K562 (cell line): ENCODE data around the gene MARK4. TPM values are rescaled to one million over a fixed set of nuclear protein-coding genes. Genes with fewer than 3 reads are reported as not detected.

Source experiments
- ATAC-seq: fragments of 200-7000 bp; cut with Tn5 transposase; 3 replicates; pipeline ENCODE4 v1.9.1; 2020; ENCODE audit warnings: moderate library complexity
- BruUV-seq: library from RNA; stranded (reverse); fragments of 400-500 nt; replicated peaks from 2 replicates; lab custom pipeline; 2021; lab: Mats Ljungman, UMichigan
- CTCF ChIA-PET: fragments of 300-600 bp; formaldehyde crosslinking; extraction: SDS; loops from one replicate; lab custom pipeline; 2021; ENCODE audit warnings: low intra/inter-chr PET ratio; lab: Yijun Ruan, JAX
- POLR2A ChIA-PET: fragments of 300-600, 350-650 bp; sonication (Branson Sonifier 250); formaldehyde crosslinking; extraction: SDS; loops from one replicate; lab custom pipeline; 2021; ENCODE audit warnings: antibody characterized with exemption, inconsistent platforms; lab: Yijun Ruan, JAX
- DNase-seq, 4 experiments: peaks; one replicate each; pipeline versions ENCODE4 v3.0.0 to v3.0.0-alpha.2; 2011 to 2018; ENCODE audit warnings: low spot score in 3 of 4, mixed read lengths in 3 of 4; ENCODE audit errors: extremely low read depth in 1 of 4
- FAIRE-seq: peaks from 2 replicates; lab custom pipeline; 2011; peaks lifted over from hg19 to GRCh38; lab: Jason Lieb, UNC
- H2AFZ ChIP-seq: 2 replicates; pipeline ENCODE4 v1.6.0; 2011; ENCODE audit warnings: low read depth, low read length, control low read depth, inconsistent platforms
- H3K27ac ChIP-seq: fragments of 200-600 bp; 3 replicates; pipeline ENCODE4 v1.8.0; 2011; ENCODE audit warnings: low read depth, mild to moderate bottlenecking, control low read depth, inconsistent platforms, low read length, moderate library complexity, mixed read lengths; ENCODE audit errors: extremely low read depth
- H3K27me3 ChIP-seq, 2 experiments: fragments of 300-600 bp in 1 of 2; 2 replicates in 1 of 2; 3 replicates in 1 of 2; pipeline versions ENCODE4 v1.6.0 to v1.8.0; 2011; ENCODE audit warnings: inconsistent platforms in 2 of 2, low read length in 2 of 2, mild to moderate bottlenecking in 1 of 2, mixed read lengths in 1 of 2, moderate library complexity in 1 of 2; ENCODE audit not compliant: control insufficient read depth in 2 of 2, insufficient read depth in 2 of 2
- H3K36me3 ChIP-seq: fragments of 300-600 bp; 3 replicates; pipeline ENCODE4 v1.8.0; 2011; ENCODE audit warnings: mild to moderate bottlenecking, low read length, inconsistent platforms; ENCODE audit not compliant: control insufficient read depth, insufficient read depth
- H3K4me1 ChIP-seq, 2 experiments: fragments of 200-600 bp in 1 of 2; replicated peaks in 1 of 2; 2 replicates in 1 of 2; 3 replicates in 1 of 2; pipeline versions ENCODE4 v1.5.1 to v1.8.0; 2011; ENCODE audit warnings: inconsistent platforms in 2 of 2, low read length in 2 of 2, mild to moderate bottlenecking in 1 of 2, mixed read lengths in 1 of 2, moderate library complexity in 1 of 2; ENCODE audit not compliant: control insufficient read depth in 2 of 2, insufficient read depth in 2 of 2
- H3K4me2 ChIP-seq: 2 replicates; pipeline ENCODE4 v1.6.1; 2011; ENCODE audit warnings: low read length, control low read depth, inconsistent platforms, mixed read lengths; ENCODE audit not compliant: insufficient read depth
- H3K4me3 ChIP-seq: fragments of 200-600 bp; sonication (generic), shearing (Covaris generic); 2 replicates; pipeline ENCODE4 v1.5.1; 2016; ENCODE audit warnings: control low read depth, inconsistent platforms
- H3K79me2 ChIP-seq: fragments of 200-600 bp; 3 replicates; pipeline ENCODE4 v1.8.0; 2011; ENCODE audit warnings: low read length, inconsistent platforms; ENCODE audit not compliant: control insufficient read depth, insufficient read depth
- H3K9ac ChIP-seq, 2 experiments: 2 replicates each; pipeline versions ENCODE4 v1.6.0 to v1.6.1; 2011; ENCODE audit warnings: low read depth in 2 of 2, low read length in 2 of 2, control low read depth in 1 of 2, inconsistent platforms in 1 of 2, mild to moderate bottlenecking in 1 of 2, mixed read lengths in 1 of 2; ENCODE audit not compliant: insufficient read depth in 1 of 2
- H3K9me1 ChIP-seq: one replicate; pipeline ENCODE4 v1.6.0; 2011; ENCODE audit warnings: inconsistent platforms, mild to moderate bottlenecking, low read length, moderate library complexity; ENCODE audit not compliant: control insufficient read depth, insufficient read depth
- H3K9me3 ChIP-seq: replicated peaks from 2 replicates; pipeline ENCODE4 v1.5.1; 2011; ENCODE audit warnings: low read depth, low read length, inconsistent platforms; ENCODE audit not compliant: control insufficient read depth, insufficient read depth
- H4K20me1 ChIP-seq: replicated peaks from 2 replicates; pipeline ENCODE4 v1.6.1; 2011; ENCODE audit warnings: low read length, inconsistent platforms, mixed read lengths; ENCODE audit not compliant: control insufficient read depth, insufficient read depth
- PTRF ChIP-seq: fragments of 450-650 bp; IDR thresholded peaks from 2 replicates; pipeline ENCODE4 v1.6.1; 2016; ENCODE audit warnings: mild to moderate bottlenecking, missing genetic modification characterization, missing compliant biosample characterization
- TEAD1 ChIP-seq, 2 experiments: fragments of 450-650 bp in 1 of 2; sonication (generic) in 1 of 2; formaldehyde crosslinking; IDR thresholded peaks; 2 replicates each; pipeline versions ENCODE4 v1.4.0 to v1.8.0; 2020 to 2022; ENCODE audit warnings: mild to moderate bottlenecking in 2 of 2, missing genetic modification reagents in 1 of 2
- TFE3 ChIP-seq: fragments of 450-650 bp; formaldehyde crosslinking; IDR thresholded peaks from 2 replicates; pipeline ENCODE4 v1.4.0; 2020; ENCODE audit warnings: mild to moderate bottlenecking, mixed read lengths
- ZBTB1 ChIP-seq: sonication (generic); formaldehyde crosslinking; IDR thresholded peaks from 2 replicates; pipeline ENCODE4 v1.8.1; 2023; ENCODE audit warnings: missing genetic modification reagents, low read depth, mild to moderate bottlenecking, borderline replicate concordance
- ZC3H8 ChIP-seq: fragments of 450-650 bp; IDR thresholded peaks from 2 replicates; pipeline ENCODE4 v1.6.1; 2017
- WGBS: fragments of 100-300 bp; shearing (Covaris generic); methylation state at CpG from one replicate; pipeline ENCODE4 v1.1.6; 2016; ENCODE audit warnings: low coverage, mixed read lengths; ENCODE audit not compliant: insufficient coverage; ENCODE audit errors: missing lambda C conversion rate; 5-methylcytosine and 5-hydroxymethylcytosine counted together
- in situ Hi-C: fragments of 300-500 bp; cut with MboI; formaldehyde crosslinking; loops from 4 replicates; pipeline ENCODE4 v1.15.0; 2018; ENCODE audit warnings: inconsistent platforms, mixed read lengths
- intact Hi-C: fragments of 100-400 bp; cut with micrococcal nuclease; formaldehyde crosslinking; loops from 2 replicates; pipeline ENCODE4 v1.14.2; 2022
- polyA plus RNA-seq, 8 experiments: library from polyadenylated mRNA; depleted of rRNA in 4 of 8; stranded (reverse) in 5 of 8; unstranded in 3 of 8; fragments of >200 nt; fragmentation: Nextera tagmentation in 2 of 8; fragmentation: Illumina TruSeq in 1 of 8; extraction: Ambion mirVana in 2 of 8; extraction: Trizol in 1 of 8; gene quantifications; 2 replicates each; pipeline versions ENCODE4 v1.2.1 to v1.2.3, GENCODE V29; 2011 to 2014; ENCODE audit warnings: inconsistent platforms in 1 of 8, missing spikeins in 1 of 8
- total RNA-seq, 7 experiments: library from RNA; depleted of rRNA in 6 of 7; stranded (reverse); fragments of >200 nt in 6 of 7; fragmentation: Illumina TruSeq in 2 of 7; extraction: Trizol in 2 of 7; gene quantifications; 2 replicates each; pipeline versions ENCODE4 v1.2.1 to v1.2.3, GENCODE V29; 2011 to 2021; ENCODE audit warnings: low replicate concordance in 1 of 7
- TF ChIP-seq, protein P1 (sequence below): fragments of 250-450 bp; sonication (Bioruptor Pico); IDR thresholded peaks from 2 replicates; pipeline ENCODE4 v1.4.0; 2020
- TF ChIP-seq, protein P2 (sequence below), 2 experiments: fragments of 450-650 bp; formaldehyde crosslinking in 1 of 2; IDR thresholded peaks; 2 replicates each; pipeline versions ENCODE4 v1.4.0 to v1.6.1; 2014 to 2020; ENCODE audit warnings: mild to moderate bottlenecking in 2 of 2, borderline replicate concordance in 1 of 2, low read depth in 1 of 2

Gene MARK4
- total and polyA plus RNA-seq, 9 of the 15 experiments (the other 6 are each of a cell fraction or from before 2014, with no cell fraction given): 0.52 to 29.4 (median 8.6) TPM

DNA sequence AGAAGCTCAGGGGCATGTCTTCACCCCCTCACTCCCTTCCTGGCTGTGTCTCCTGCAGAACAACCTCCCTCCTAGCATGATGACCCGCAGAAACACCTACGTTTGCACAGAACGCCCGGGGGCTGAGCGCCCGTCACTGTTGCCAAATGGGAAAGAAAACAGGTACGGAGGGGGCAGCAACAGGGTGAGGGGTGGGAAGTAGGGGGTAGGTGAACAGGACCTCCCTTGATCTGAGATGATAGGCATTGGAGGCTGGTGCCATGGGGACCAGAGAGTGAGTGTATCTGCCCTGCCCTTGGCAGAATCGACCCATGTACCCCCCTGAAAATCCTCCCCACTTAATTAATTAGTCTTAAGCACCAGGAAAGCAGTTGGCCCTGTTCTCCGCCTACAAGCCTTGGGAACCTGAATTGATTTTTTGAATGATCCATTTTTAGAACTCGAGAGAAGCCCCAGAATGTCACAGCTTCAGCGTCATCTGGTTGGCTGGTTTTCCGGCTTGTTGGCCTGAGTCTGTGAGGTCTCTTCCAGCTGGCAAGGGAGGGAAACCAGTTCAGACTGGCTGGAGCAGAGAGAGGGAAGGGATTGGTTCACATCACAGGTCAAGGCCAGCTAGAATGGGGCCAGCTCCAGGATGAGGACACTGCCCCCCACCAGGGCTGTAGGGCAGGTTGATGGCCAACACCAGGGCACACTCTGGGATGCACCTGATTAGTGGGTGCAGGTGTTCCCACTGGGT, 43.4 kb downstream of the MARK4 start:
- H3K36me3 ChIP-seq: peaks cover 10% of the 10 kb centered on the region; the same call in 1 of the 3 replicates
- 0 out of 4 replicates have a peak overlapping the region, but pooled peaks of 1 of the 2 experiments have one; percentile 10 for H3K9ac ChIP-seq
- no peak overlapping the region for H3K4me2 ChIP-seq
- H2AFZ ChIP-seq: no peak overlapping the region
- POLR2A ChIA-PET: interaction anchor here (0.6 kb wide), 1 partner anchor 22 kb away, joined by 3 read pairs; no protein-coding TSS in a partner anchor
- no peak overlapping the region for H3K4me3 ChIP-seq
- peaks cover 2 to 5% of the 10 kb centered on the region in 2 experiments; a peak in 3 of 5 replicates for H3K4me1 ChIP-seq
- no peaks in the 10 kb centered on the region for H3K27me3 ChIP-seq
- FAIRE-seq (no peak), DNase-seq (no peak), ATAC-seq (no peak)
- H3K79me2 ChIP-seq: no peaks in the 10 kb centered on the region
- intact Hi-C loops: no loop called here
- 64% methylated on average over 12 of the region's 12 CpGs for WGBS
- BruUV-seq: no TSS peak
- in situ Hi-C loops: no loop called here
- TF ChIP-seq PTRF (tag) (no peak), ZC3H8 (no peak), ZBTB1 (CRISPR knock-in tag) (no peak), TEAD1 (CRISPR knock-in tag; IDR thresholded peaks at IDR 0.05) (no peak), TFE3 (no peak)
- TF ChIP-seq, protein P1, sequence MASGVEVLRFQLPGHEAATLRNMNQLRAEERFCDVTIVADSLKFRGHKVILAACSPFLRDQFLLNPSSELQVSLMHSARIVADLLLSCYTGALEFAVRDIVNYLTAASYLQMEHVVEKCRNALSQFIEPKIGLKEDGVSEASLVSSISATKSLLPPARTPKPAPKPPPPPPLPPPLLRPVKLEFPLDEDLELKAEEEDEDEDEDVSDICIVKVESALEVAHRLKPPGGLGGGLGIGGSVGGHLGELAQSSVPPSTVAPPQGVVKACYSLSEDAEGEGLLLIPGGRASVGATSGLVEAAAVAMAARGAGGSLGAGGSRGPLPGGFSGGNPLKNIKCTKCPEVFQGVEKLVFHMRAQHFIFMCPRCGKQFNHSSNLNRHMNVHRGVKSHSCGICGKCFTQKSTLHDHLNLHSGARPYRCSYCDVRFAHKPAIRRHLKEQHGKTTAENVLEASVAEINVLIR (CRISPR knock-in tag): no peak
- TF ChIP-seq, protein P2, sequence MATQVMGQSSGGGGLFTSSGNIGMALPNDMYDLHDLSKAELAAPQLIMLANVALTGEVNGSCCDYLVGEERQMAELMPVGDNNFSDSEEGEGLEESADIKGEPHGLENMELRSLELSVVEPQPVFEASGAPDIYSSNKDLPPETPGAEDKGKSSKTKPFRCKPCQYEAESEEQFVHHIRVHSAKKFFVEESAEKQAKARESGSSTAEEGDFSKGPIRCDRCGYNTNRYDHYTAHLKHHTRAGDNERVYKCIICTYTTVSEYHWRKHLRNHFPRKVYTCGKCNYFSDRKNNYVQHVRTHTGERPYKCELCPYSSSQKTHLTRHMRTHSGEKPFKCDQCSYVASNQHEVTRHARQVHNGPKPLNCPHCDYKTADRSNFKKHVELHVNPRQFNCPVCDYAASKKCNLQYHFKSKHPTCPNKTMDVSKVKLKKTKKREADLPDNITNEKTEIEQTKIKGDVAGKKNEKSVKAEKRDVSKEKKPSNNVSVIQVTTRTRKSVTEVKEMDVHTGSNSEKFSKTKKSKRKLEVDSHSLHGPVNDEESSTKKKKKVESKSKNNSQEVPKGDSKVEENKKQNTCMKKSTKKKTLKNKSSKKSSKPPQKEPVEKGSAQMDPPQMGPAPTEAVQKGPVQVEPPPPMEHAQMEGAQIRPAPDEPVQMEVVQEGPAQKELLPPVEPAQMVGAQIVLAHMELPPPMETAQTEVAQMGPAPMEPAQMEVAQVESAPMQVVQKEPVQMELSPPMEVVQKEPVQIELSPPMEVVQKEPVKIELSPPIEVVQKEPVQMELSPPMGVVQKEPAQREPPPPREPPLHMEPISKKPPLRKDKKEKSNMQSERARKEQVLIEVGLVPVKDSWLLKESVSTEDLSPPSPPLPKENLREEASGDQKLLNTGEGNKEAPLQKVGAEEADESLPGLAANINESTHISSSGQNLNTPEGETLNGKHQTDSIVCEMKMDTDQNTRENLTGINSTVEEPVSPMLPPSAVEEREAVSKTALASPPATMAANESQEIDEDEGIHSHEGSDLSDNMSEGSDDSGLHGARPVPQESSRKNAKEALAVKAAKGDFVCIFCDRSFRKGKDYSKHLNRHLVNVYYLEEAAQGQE (IDR thresholded peaks at IDR 0.05; ENCODE audit: borderline replicate concordance): peak; percentile 39; the same call in 1 of the 2 replicates
- TF ChIP-seq, protein P2 (CRISPR knock-in tag; IDR thresholded peaks at IDR 0.05; ENCODE audit: low read depth): no peak
- no peaks in the 10 kb centered on the region for H4K20me1 ChIP-seq
- no peaks in the 10 kb centered on the region for H3K9me3 ChIP-seq
- CTCF ChIA-PET: no interaction called here
- no peak overlapping the region for H3K27ac ChIP-seq
- H3K9me1 ChIP-seq: no peaks in the 10 kb centered on the region
